K562 treated with DMSO at 1 percent for 24 hours (cell line): ENCODE data around the gene LALBA. TPM values are rescaled to one million over a fixed set of nuclear protein-coding genes. Genes with fewer than 3 reads are reported as not detected.

ENCODE experiments used
- total RNA-seq: library from RNA; unstranded; fragments of 300-600 nt; gene quantifications from 2 replicates; pipeline ENCODE4 v1.2.3, GENCODE V29; 2022; ENCODE audit warnings: low read depth; ENCODE audit not compliant: insufficient read depth

Gene LALBA
- not detected in 2 replicates for total RNA-seq

GRCh38 chr12:48569946-48570345 lies at the start of gene LALBA:
TSS of gene LALBA (minus strand) at chr12:48570046. CDS start at chr12:48570020, 26 bp downstream.

DNA sequence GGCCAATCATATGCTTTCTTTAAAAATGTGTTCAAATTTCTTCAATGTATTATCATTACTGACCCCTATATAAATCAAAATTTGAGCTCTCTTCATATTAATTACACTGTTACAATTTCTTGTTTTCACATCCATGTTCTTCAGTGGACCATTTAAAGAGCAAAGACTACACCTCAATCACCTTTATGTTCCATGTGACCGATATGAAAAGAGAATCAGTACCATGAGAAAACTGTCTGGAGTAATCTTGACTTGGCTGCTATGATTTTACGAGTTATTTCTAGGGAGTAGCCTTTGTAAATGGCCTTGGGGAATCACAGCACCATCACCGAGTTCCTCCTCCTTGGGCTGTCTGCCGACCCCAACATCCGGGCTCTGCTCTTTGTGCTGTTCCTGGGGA lies 44.5 kb downstream of the LALBA start, which contains the start of gene OR8S1:
OR8S1 (plus strand) TSS at position 301 of the 400 bp plus-strand sequence; CDS start at position 301, 0 bp downstream.

Other genes with a start within 250 kb of the LALBA start
- gene ZNF641, start 219.1 kb downstream of the LALBA start, total RNA-seq, result 15.1 and 17.6 TPM in 2 replicates
- not detected in 2 replicates for gene ANP32D, start 97.5 kb downstream of the LALBA start, total RNA-seq
- not detected in 2 replicates for gene C12orf54, start 87.5 kb downstream of the LALBA start, total RNA-seq
- not detected in 2 replicates for gene OR8S1, start 44.4 kb downstream of the LALBA start, total RNA-seq
- 25.2 and 31.1 TPM in 2 replicates for gene KANSL2, start 112.2 kb upstream of the LALBA start, total RNA-seq
- gene CCNT1, start 146.7 kb upstream of the LALBA start, total RNA-seq, result 9.2 and 10.8 TPM in 2 replicates
- 1.2 and 1.9 TPM in 2 replicates for gene ADCY6, start 219.0 kb upstream of the LALBA start, total RNA-seq
- gene CACNB3, start 248.4 kb upstream of the LALBA start, total RNA-seq, result 2.5 TPM in 2 replicates